IMR-90 (cell line): ENCODE data around the gene NEURL4. TPM values are rescaled to one million over a fixed set of nuclear protein-coding genes. Genes with fewer than 3 reads are reported as not detected.

Experiments used
- ATAC-seq: fragments of 200-7000 bp; cut with Tn5 transposase; 2 replicates; pipeline ENCODE4 v1.9.1; 2020; ENCODE audit warnings: low read depth, mild to moderate bottlenecking, moderate library complexity
- BruUV-seq: library from RNA; stranded (reverse); fragments of 400-500 nt; replicated peaks from 2 replicates; lab custom pipeline; 2021; lab: Mats Ljungman, UMichigan
- CTCF ChIA-PET: fragments of 300-600 bp; formaldehyde crosslinking; extraction: SDS; loops from one replicate; lab custom pipeline; 2021; ENCODE audit warnings: antibody characterized with exemption; lab: Yijun Ruan, JAX
- POLR2A ChIA-PET: fragments of 300-600 bp; sonication (Branson Sonifier 250); formaldehyde crosslinking; loops from one replicate; lab custom pipeline; 2022; ENCODE audit warnings: antibody characterized with exemption; ENCODE audit not compliant: unreplicated experiment; lab: Charles Lee
- DNase-seq: peaks from one replicate; pipeline ENCODE4 v3.0.0; 2013
- H2AFZ ChIP-seq: replicated peaks from 2 replicates; pipeline ENCODE3; 2013; ENCODE audit warnings: low read length, mild to moderate bottlenecking; ENCODE audit not compliant: poor library complexity
- H2AK5ac ChIP-seq: 2 replicates; pipeline ENCODE4 v1.6.1; 2013; ENCODE audit warnings: low read depth, low read length, inconsistent platforms
- H2AK9ac ChIP-seq: replicated peaks from 2 replicates; pipeline ENCODE3; 2013; ENCODE audit warnings: mild to moderate bottlenecking, low read depth, low read length, moderate library complexity; ENCODE audit not compliant: poor library complexity
- H2BK120ac ChIP-seq: 2 replicates; pipeline ENCODE4 v1.6.1; 2013; ENCODE audit warnings: low read depth, low read length, inconsistent platforms
- H2BK15ac ChIP-seq: 3 replicates; pipeline ENCODE4 v1.6.1; 2013; ENCODE audit warnings: low read depth, low read length, inconsistent platforms
- H2BK20ac ChIP-seq: 2 replicates; pipeline ENCODE4 v1.6.1; 2013; ENCODE audit warnings: low read depth, mild to moderate bottlenecking, inconsistent platforms, low read length, moderate library complexity
- H2BK5ac ChIP-seq: 2 replicates; pipeline ENCODE4 v1.6.1; 2013; ENCODE audit warnings: mild to moderate bottlenecking, low read depth, low read length, inconsistent platforms; ENCODE audit not compliant: poor library complexity, severe bottlenecking
- H3K14ac ChIP-seq: replicated peaks from 2 replicates; pipeline ENCODE4 v1.6.1; 2013; ENCODE audit warnings: low read depth, low read length, inconsistent platforms
- H3K18ac ChIP-seq: 2 replicates; pipeline ENCODE4 v1.6.1; 2013; ENCODE audit warnings: low read depth, low read length, control low read depth
- H3K23ac ChIP-seq: 2 replicates; pipeline ENCODE4 v1.6.1; 2013; ENCODE audit warnings: low read depth, low read length, inconsistent platforms
- H3K27ac ChIP-seq: 2 replicates; pipeline ENCODE4 v1.5.1; 2013; ENCODE audit warnings: mild to moderate bottlenecking, control low read depth, low read length; ENCODE audit not compliant: insufficient read depth
- H3K27me3 ChIP-seq: 2 replicates; pipeline ENCODE4 v1.6.1; 2013; ENCODE audit warnings: low read length; ENCODE audit not compliant: control insufficient read depth, insufficient read depth
- H3K36me3 ChIP-seq: 2 replicates; pipeline ENCODE4 v1.6.1; 2013; ENCODE audit warnings: low read length, mixed read lengths; ENCODE audit not compliant: control insufficient read depth, insufficient read depth
- H3K4ac ChIP-seq: 2 replicates; pipeline ENCODE4 v1.6.1; 2013; ENCODE audit warnings: low read depth, low read length, inconsistent platforms
- H3K4me1 ChIP-seq: 2 replicates; pipeline ENCODE4 v1.6.1; 2013; ENCODE audit warnings: low read length, mixed read lengths; ENCODE audit not compliant: control insufficient read depth, insufficient read depth
- H3K4me2 ChIP-seq: 2 replicates; pipeline ENCODE4 v1.6.1; 2013; ENCODE audit warnings: low read depth, mild to moderate bottlenecking, control low read depth, low read length, moderate library complexity
- H3K4me3 ChIP-seq: 2 replicates; pipeline ENCODE4 v1.5.1; 2013; ENCODE audit warnings: low read depth, mild to moderate bottlenecking, control low read depth, low read length, moderate library complexity; ENCODE audit not compliant: insufficient read depth
- H3K56ac ChIP-seq: 2 replicates; pipeline ENCODE4 v1.6.1; 2013; ENCODE audit warnings: low read length, inconsistent platforms; ENCODE audit not compliant: insufficient read depth; ENCODE audit errors: extremely low read depth
- H3K79me1 ChIP-seq, 2 experiments: 2 replicates each; pipeline ENCODE4 v1.6.1; 2013; ENCODE audit warnings: low read length in 2 of 2, inconsistent platforms in 1 of 2, low read depth in 1 of 2
- H3K9ac ChIP-seq: 2 replicates; pipeline ENCODE4 v1.6.1; 2013; ENCODE audit warnings: low read depth, low read length, control low read depth
- H3K9me1 ChIP-seq: 2 replicates; pipeline ENCODE4 v1.6.1; 2013; ENCODE audit warnings: low read length, inconsistent platforms; ENCODE audit not compliant: insufficient read depth
- H3K9me3 ChIP-seq: 2 replicates; pipeline ENCODE4 v1.6.1; 2013; ENCODE audit warnings: low read length; ENCODE audit not compliant: control insufficient read depth, insufficient read depth
- H4K20me1 ChIP-seq: 2 replicates; pipeline ENCODE4 v1.6.1; 2013; ENCODE audit warnings: low read length, inconsistent platforms; ENCODE audit not compliant: insufficient read depth
- H4K5ac ChIP-seq: 2 replicates; pipeline ENCODE4 v1.6.1; 2013; ENCODE audit warnings: mild to moderate bottlenecking, low read depth, low read length, control low read depth
- H4K8ac ChIP-seq, 2 experiments: 2 replicates each; pipeline ENCODE4 v1.6.1; 2013; ENCODE audit warnings: low read depth in 2 of 2, low read length in 2 of 2, control low read depth in 1 of 2, inconsistent platforms in 1 of 2
- H4K91ac ChIP-seq: 2 replicates; pipeline ENCODE4 v1.6.1; 2013; ENCODE audit warnings: low read depth, low read length, inconsistent platforms; ENCODE audit not compliant: insufficient read depth
- CHD1 ChIP-seq: IDR thresholded peaks from 2 replicates; pipeline ENCODE4 v1.6.1; 2012; ENCODE audit warnings: low read depth, low read length, improper control_type of control experiment
- NFE2L2 ChIP-seq: fragments of 150-350 bp; IDR thresholded peaks from 2 replicates; pipeline ENCODE4 v1.6.1; 2016; ENCODE audit warnings: low read depth, mild to moderate bottlenecking, low read length
- POLR2A ChIP-seq: IDR thresholded peaks from 2 replicates; pipeline ENCODE4 v1.6.1; 2012; ENCODE audit warnings: mild to moderate bottlenecking, low read depth, low read length
- RAD21 ChIP-seq: IDR thresholded peaks from 2 replicates; pipeline ENCODE4 v1.6.1; 2012; ENCODE audit warnings: low read length, improper control_type of control experiment
- RFX5 ChIP-seq: IDR thresholded peaks from 2 replicates; pipeline ENCODE4 v1.8.0; 2012; ENCODE audit warnings: low read depth, mild to moderate bottlenecking, low read length, moderate library complexity
- SMC3 ChIP-seq: fragments of 150-350 bp; IDR thresholded peaks from 2 replicates; pipeline ENCODE4 v1.6.1; 2016; ENCODE audit warnings: low read depth, mild to moderate bottlenecking, antibody characterized with exemption, low read length, moderate library complexity
- WGBS, 2 experiments: methylation state at CpG; one replicate each; pipeline versions ENCODE4 v1.1.5 to v1.1.7; 2013; ENCODE audit warnings: missing lambda C conversion rate in 2 of 2; ENCODE audit not compliant: insufficient read length in 1 of 2; ENCODE audit errors: extremely low coverage in 2 of 2; 5-methylcytosine and 5-hydroxymethylcytosine counted together
- dilution Hi-C: fragments of 300-500 bp; cut with HindIII; formaldehyde crosslinking; loops from one replicate; pipeline ENCODE4 v1.14.3; 2018; ENCODE audit warnings: low sequenced_read_pairs; ENCODE audit not compliant: unreplicated experiment
- in situ Hi-C: fragments of 300-500 bp; cut with MboI; formaldehyde crosslinking; loops from 3 replicates; pipeline ENCODE4 v1.14.3; 2019; ENCODE audit warnings: low sequenced_read_pairs, inconsistent platforms, mixed read lengths
- intact Hi-C: fragments of 100-400 bp; cut with micrococcal nuclease; formaldehyde crosslinking; loops from 2 replicates; pipeline ENCODE4 v1.10.0; 2022
- polyA plus RNA-seq, 3 experiments: library from polyadenylated mRNA; depleted of rRNA; stranded (reverse); fragments of >200 nt; gene quantifications; 2 replicates each; pipeline ENCODE4 v1.2.3, GENCODE V29; 2012; ENCODE audit warnings: low replicate concordance in 1 of 3
- total RNA-seq: library from RNA; depleted of rRNA; stranded (reverse); fragments of >200 nt; gene quantifications from 2 replicates; pipeline ENCODE4 v1.2.3, GENCODE V29; 2012

Gene NEURL4
- total and polyA plus RNA-seq, 2 of the 4 experiments (the other 2 are of a cell fraction), result 8.4 to 23.3 TPM

GRCh38 chr17:7356756-7357155 is 27.6 kb upstream of the NEURL4 start:
- Histone ChIP-seq H2AFZ (no peak overlapping the region), H3K23ac (no peak overlapping the region), H3K9ac (no peak overlapping the region), H3K9me3 (no peaks in the 10 kb centered on the region), H4K91ac (no peak overlapping the region), H3K9me1 (peaks cover 21% of the 10 kb centered on the region), H3K18ac (no peak overlapping the region), H4K20me1 (peaks cover 18% of the 10 kb centered on the region; the same call in 1 of the 2 replicates), H3K4me2 (no peak overlapping the region), H2AK5ac (no peak overlapping the region), H2BK20ac (no peak overlapping the region), H3K27ac (no peak overlapping the region), H2BK120ac (no peak overlapping the region), H2BK15ac (no peak overlapping the region), H3K4me3 (no peak overlapping the region), H2BK5ac (no peak overlapping the region), H4K5ac (no peak overlapping the region), H2AK9ac (no peak overlapping the region), H3K36me3 (no peaks in the 10 kb centered on the region), H3K56ac (no peak overlapping the region), H4K8ac (no peak overlapping the region), H3K79me1 (peaks cover 20 to 39% of the 10 kb centered on the region in 2 experiments; a peak in 3 of 4 replicates), H3K27me3 (no peaks in the 10 kb centered on the region), H3K4ac (no peak overlapping the region), H3K14ac (no peak overlapping the region), H3K4me1 (peaks cover 32% of the 10 kb centered on the region)
- dilution Hi-C loops, result no loop called here
- ATAC-seq (no peak), DNase-seq (no peak)
- no peak for TF ChIP-seq RFX5
- TF ChIP-seq NFE2L2, result no peak
- no peak for TF ChIP-seq CHD1
- TF ChIP-seq POLR2A, result no peak
- no peak for TF ChIP-seq RAD21
- TF ChIP-seq SMC3, result no peak
- POLR2A ChIA-PET, result no interaction called here
- WGBS, 2 experiments, result 67% methylated on average over 3 of the region's 8 CpGs; no CpG with 5 or more reads in 1 of the 2 experiments
- no TSS peak for BruUV-seq
- intact Hi-C loops, result no loop called here
- in situ Hi-C loops, result loop anchor here (5.0 to 10.0 kb wide), 2 partner anchors 36 to 198 kb away; partner anchors contain the start of genes PLSCR3 and TNFSF13
- CTCF ChIA-PET, result interaction anchor here (0.6 to 4.1 kb wide), 2 partner anchors 20 to 204 kb away, joined by 3 to 19 read pairs; partner anchors contain the start of gene SENP3
